NCI-H345 (cell line): ENCODE results near the gene KLHL30.
"Not testable (repeated sequence)": the region's sequence is repeated elsewhere in the genome, so short reads cannot be mapped to it uniquely, and the experiment has no call there.

Experiments
- DNase-seq: peaks from one replicate; lab custom pipeline; 2025; lab: John Stamatoyannopoulos, UW

KLHL30 gene

DNA sequence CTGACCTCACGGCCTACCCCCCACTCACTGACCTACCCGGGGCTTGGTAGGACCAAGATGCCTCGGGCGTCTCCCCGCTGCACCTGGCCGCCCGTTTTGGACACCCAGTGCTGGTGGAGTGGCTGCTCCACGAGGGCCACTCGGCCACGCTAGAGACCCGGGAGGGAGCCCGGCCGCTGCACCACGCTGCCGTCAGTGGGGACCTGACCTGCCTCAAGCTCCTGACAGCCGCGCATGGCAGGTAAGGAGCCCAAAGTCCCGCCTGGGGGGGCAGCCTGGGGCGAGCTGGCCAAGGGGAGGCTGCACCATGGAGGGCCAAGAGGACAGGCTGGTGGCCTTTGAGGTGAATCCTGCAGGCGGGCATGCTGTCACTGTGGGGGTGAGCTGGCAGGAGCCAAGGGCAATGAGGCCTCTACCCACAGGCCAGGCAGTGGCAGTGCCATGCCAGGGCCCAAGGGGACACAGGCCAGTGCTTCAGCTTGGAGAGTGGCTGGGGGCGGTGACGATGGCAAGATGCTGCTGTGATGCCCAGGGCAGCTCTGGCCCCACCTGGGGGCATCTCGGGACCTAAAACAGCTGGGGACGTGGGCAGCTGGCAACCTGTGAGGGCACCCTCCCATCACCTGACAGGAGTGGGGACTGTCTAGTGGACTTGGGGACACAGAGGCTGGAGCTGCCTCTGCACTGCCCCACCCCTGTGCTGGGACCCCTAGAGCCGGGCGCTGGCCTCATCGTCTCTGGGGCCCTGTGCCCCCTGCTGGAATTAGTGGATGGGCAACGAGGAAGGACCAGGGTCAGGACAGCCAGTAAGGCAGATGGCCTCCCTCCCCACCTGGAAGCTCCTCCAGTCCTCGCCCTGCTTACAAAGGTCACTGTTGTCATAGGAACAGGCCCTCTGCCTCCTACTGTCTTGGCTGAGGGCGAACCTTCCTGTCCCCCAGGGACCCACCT lies 36.3 kb upstream of the KLHL30 start:
- no peak for DNase-seq

DNA sequence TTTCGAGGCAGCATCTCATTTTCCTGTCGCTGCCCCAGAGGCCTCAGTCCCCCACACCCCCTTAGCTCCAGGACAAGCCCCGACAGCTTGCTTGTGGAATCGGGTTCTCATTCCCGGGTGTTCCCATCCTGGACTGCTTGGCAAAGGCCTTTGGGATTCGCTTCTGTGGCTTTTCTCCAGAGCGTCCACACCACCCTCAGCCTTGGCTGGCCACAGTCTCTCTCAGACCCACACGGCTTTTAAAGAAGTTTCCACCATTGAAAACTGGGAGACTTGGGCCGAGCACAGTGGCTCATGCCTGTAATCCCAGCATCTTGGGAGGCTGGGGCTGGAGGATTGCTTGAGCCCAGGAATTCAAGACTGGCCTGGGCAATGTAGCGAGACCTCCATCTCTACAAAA lies 35.6 kb upstream of the KLHL30 start:
- DNase-seq: no peak

DNA sequence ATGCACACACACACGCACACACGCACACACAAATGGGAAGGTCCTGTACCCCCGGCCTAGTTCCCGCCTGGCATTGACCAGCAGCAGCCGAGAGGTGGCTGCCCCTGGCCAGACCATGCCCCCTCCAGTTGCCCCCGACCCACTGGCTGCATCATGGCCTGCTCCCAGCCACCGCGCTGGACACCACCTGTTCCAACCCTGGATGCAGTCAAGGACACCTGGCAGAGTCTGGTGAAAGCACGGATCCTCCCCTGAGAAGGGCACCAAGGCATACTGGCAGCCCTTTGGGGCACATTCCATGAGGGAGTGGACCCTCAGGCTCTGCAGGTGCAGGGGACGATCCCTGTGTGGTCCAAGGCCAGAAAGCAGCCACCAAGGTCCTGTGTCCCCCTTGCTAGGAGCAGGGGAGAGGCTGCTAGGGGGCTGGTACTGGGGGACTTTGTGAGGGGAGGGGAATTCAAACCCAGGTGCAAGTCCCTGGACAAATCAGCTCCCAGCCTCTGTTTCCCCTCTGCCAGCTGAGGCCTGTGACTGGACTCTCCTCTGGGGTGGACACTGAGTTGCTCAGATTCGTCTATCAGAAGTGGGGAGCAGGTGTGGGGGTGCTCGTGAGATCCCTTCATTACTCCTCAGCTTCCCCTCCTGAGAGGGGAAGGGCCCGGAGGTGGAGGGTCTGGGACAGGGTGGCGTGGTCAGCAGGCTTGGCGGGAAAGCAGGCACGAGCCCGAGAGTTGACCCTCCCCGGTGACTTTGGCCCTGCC lies 34.8 kb upstream of the KLHL30 start:
- no peak for DNase-seq

DNA sequence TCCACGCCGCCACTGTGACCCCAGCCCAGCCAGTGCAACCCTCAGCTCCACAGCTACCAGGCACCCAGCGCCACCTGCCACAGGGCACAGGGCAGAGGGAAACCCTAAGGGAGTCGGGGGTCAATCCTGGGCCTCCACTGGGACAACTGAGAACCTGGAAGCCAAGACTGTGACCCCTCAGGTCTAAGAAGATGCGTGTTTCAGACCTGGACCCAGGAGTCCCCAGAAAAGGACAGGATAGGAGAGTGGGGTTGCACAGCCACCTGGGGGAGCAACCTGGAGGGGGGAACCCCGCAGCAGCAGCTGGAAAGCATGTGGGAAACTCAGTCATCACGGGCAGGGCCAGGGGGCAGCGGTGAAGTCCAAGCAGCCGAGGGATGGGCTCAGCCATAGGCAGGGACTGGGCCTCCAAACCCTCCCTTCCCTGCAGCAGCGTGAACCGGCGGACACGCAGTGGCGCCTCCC lies 34.2 kb upstream of the KLHL30 start:
- DNase-seq: no peak

DNA sequence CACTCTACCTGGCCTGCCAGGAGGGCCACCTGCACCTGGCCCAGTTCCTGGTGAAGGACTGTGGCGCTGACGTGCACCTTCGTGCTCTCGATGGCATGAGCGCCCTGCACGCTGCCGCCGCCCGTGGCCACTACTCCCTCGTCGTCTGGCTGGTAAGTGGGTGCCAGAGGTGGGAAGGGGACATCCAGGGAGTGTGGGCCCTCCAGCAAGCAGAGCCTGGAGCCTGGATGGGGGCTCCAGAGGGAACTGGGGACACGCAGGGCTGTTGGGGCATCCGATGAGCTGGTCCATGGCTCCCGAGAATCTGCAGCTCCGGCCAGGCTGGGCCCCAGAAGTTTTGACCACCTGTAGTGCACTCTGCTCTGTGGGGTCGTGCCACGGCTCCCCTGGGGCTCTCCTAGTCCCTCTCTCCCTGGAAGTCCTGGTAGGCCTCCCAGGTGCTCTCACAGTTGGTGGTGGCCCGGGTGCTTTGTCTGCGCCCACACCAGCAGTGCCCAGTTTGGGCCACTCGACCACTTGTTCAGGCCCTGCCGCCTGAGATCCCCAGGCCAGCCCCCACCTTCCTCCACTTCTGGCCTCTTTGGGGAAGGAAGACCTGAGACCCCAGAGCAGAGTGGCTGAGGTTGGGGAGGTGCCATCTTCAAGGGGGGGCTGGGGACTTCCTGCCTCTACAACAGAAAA lies 33.6 kb upstream of the KLHL30 start:
- DNase-seq: no peak

DNA sequence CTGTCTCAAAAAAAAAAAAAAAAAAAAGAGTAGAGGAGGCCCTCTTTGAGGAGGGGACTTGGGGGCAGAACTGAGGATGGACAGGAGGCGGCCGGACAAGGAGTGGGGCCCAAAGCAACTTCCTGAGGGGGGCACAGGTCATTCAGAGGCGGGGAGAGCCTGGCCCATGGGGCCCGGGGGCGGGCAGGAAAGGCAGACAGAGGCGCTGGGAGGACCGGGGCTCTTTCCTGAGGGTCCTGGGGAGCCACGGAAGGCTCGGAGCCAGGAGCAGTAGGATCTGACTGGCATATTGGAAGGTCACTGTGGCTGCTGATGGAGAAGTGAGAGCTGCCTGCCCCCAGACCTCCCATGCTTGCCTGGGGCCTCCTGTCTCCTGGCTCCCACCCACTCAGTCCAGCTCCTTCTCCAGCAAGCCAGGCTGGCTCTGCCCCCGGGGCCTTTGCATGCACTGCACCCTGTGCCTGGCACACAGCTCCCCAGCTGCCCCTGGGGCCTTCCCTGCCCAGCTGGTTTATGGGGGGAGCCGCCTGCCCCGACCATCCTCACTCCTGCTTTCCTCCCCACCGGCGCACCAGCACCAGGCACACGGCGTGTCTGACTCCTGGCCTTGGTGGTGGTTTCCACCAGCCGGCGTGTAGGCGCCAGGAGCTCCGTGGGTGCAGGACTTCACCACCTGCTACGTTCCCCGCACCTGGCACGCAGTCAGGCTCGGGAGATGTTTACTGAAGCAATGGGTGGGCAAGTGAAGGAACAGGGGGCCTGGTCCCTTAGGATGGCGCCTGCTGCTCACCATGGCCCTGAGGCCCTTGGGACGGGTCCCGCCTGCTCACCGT lies 32.7 kb upstream of the KLHL30 start:
- DNase-seq: no peak

DNA sequence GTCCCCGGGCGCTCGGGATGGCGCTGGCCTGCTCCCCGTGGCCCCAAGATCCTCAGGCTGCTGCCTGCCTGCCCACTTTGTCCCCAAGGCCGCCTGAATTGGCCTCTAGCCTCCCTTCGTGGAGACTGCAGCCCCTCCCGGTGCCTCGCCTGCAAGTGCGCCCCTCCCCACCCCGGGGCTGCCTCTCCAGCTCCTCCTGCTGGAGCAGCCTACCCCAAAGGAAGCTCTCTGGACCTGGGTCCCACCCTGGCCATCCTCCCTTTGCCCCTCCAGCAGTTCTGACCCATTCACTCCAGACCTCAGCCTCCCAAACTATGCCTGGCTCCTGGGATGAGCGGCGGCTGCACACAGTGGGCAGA lies 32.1 kb upstream of the KLHL30 start:
- no peak for DNase-seq

DNA sequence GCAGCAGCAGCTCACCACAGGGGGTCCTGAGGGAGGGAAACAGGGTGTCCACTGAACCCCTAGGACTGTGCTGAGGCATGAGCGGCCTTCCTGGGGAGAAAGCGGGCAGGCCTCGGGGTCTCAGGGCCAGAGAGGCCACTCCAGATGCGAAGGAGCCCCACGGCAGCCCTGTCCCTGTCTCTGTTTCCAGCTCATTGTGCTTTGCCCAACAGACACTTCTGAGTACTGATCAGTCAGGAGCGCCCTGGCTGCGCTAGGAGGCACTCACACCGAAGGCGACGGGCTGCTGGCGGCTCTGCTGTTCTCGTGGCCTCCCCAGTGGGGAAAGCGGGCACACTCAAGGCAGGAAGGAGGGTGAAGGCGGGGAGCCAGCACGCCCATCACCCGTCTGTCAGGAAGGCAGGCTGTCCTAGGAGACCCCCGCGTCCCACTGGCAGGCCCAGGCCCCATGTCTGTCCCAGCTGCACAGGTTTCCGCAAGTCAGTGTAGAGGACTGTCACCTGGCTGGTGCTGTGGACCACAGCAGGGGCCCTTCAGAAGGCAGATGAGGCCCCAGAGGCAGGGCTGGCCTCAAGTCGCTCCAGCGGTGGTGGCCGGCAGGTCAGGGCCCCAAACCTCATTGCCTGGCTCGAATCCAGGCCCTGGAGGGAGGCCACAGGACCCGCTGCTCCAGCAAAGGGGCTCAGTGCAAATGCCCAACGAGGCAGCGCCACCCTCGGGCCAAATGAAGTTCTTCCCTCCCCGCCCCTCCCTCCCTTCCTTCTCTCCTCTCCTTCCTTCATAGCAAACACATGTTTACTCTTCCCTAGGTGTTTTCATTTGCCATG lies 31.6 kb upstream of the KLHL30 start:
- no peak for DNase-seq

DNA sequence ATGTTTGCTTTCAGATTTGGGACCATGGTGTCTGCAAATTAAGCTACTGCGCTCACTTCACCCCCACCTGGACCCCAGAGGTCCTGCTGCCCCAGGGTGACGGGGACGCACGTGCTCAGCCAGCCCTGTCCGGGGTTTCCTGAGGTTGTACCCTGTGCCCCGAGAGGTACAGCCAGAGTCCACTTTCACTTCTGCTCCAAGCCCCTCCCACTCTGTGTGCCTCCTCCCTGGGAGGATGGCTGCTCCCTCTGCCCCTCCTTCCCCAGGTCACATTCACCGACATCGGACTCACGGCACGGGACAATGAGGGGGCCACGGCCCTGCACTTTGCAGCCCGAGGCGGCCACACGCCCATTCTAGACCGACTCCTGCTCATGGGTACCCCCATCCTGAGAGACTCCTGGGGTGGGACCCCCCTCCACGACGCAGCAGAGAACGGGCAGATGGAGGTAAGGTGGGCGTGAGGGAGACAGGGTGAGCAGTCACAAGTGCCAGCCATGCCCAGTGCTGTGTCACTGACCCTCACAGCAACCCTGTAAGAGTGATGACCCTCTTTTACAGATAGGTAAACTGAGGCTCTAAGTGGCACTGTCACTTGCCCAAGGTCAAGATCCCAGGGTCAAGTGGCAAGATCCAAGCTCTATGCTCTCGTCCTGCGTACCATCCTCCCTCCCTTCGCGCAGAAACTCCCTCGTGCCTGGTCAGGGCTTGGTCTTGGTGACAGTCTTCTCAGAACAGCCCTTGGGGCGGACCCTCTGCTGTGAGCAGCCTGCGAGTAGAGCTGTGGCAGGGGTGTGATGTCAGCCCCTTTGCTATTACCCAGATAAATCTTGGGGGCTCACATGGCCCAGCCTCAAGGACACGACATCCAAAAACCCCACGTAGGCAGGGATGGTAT lies 30.7 kb upstream of the KLHL30 start:
- no peak for DNase-seq

DNA sequence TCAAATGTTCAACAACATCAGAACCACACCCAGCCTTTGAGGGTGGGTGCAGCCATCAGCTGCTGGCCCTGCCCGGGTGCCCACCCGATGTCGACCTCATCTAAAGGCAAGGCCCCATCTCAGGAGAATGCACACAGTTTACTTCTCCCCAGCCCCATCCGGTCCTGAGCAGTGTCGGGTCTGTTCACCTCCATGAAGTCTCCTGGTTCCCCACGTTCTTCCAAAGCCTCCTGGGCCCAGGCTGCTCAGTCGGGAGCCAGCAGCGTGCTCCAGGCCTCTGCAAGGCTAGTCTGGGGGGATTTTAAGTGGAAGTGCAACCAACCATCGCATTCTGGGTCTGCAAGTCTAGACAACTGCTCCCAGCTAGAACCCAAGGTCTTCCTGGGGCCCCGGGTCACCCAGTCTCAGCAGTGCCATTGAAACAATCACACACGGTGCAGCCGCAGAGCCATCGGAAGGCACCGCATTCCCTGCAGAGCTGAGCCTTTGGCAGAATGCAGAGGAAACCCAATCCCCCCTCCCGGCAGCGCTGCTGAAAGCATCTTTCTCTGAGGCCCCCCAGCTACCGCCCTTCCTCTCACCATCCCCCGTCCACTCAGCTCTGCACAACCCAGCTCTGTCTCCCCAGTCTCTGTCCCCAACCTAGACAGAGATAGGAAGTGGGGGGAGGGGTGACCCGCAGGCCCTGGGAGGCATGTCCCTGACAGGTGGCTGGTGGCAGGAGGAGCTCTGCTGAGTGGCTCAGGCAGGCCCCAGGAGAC lies 29.9 kb upstream of the KLHL30 start:
- peak; percentile 35 for DNase-seq

DNA sequence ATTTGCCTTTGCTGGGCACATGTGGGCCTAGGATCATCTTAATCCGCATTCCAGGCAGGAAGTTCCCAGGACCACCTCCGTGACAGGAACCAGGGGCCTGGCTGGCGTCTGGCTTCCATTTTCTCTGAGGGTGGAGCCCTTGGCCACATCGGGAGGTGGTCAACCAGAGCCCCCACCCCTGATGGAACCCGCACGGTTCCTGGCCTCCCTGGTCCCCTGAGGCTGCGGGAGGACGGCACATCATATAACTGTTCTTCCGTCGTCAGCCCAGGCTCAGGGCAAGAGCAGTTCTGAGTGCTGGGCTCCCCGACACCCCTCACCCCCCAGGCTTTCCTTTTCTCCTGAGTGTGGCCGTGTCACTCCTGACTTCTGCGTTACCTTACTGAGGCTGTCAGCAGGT lies 24.9 kb upstream of the KLHL30 start:
- DNase-seq: no peak

DNA sequence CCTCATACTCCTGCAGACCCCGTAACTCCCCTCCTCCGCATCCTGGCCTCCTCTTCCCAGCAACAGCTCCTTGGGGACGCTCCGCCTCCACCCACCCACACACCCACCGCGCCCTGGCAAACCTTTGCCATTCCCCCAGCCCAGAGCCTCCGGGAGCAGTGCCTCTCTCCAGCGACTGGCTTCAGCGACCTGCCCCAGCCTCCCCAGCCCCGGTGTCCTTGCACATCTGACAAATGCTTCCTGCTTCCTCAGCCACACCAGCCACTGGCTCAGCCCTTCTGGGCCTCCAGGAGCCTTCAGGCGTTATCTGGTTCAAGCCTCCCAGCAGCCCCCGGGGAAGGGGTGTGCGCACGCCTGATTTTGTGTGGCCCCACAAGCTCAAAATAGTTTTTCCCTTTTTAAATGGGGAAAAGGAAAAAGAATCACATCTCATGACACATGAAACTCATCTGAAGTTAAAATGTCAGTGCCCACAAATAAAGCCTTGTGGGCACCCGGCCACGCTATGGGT lies 24.1 kb upstream of the KLHL30 start:
- no peak for DNase-seq

DNA sequence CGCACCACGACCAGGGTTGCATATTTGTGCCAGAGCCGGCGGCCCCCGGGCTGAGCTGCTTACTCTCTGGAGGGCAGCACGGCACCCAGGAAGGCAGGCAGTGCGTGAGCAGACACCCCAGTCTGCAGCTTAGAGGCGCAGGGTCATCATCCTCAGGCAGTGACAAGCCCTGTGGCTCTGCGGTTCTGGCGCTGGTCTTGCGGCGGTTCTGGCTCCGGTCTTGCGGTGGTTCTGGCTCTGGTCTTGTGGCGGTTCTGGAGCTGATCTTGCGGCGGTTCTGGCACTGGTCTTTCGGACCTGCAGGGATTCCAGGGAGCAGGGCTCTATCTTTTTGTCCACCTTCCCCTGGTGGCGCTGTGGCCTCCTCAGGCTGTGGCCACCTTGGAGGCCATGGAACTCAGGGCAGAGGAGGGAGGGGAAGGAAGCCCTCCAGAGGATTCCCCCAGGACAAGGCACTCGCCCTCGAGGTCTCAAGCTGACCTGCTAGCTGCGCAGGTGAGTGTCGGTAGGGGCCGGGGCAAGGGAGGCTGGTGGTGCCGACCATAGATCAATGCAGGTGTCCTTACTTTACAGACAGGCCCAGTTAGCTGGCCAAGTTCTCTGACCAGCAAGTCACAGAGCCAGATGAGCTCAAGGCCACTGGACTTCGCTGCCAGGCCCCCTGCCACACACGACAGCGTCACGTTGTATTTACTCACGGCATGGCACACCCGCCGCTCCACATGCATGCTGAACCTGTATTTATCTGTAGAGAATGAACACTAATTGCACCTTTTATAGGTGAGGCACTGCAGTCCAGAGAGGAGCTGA lies 23.4 kb upstream of the KLHL30 start:
- no peak for DNase-seq

DNA sequence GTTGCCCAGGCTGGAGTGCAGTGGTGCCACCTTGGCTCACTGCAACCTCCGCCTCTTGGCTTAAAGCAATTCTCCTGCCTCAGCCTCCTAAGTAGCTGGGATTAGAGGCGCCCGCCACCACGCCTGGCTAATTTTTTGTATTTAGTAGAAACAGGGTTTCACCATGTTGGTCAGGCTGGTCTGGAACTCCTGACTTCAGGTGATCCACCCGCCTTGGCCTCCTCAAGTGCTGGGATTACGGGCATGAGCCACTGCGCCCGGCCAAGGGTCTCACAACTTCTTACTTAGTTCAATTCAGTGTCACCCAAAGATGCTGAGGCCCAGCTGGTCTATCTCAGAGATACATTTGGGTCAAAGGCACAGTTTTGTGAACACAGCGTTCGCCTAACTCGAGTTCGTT lies 22.8 kb upstream of the KLHL30 start:
- DNase-seq: not testable (repeated sequence)

DNA sequence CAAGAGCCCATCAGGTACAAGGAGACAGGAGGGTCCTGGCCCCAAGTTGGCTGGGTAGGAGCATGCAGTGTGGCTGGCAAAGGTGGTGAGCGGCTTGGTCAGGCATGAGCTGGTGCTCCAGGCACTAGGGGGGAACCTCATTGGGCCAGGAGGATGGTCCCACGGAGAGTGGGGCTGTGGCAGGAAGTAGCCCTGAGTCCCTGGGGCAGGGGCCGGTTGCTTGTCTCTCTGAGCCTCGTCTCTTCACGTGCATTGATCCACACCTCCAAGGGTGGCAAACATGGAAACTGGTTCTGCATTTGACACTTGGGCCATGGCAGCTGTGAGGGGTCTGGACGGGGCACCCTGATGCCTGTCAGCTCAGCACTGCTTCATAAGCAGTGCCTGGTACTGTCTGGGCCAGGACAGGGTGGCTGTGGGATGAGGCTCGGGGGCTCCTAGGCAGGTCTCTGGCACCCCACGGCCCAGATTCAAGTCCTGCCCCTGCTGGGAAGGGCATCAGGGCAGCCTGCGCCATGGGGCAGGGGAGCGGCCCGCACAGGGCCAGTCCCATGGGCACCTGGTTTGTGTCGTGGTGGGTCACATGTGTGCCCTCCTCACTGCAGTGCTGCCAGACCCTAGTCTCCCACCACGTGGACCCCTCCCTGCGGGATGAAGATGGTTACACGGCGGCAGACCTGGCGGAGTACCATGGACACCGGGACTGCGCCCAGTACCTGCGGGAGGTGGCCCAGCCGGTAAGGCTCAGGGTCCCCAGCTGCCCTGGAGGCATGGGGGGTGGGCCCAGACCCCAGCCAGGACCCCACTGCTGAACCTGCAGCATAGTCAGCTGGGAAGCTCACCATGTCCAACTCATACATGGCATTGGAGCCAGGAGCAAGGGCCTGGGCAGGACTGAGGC lies 21.9 kb upstream of the KLHL30 start:
- no peak for DNase-seq

DNA sequence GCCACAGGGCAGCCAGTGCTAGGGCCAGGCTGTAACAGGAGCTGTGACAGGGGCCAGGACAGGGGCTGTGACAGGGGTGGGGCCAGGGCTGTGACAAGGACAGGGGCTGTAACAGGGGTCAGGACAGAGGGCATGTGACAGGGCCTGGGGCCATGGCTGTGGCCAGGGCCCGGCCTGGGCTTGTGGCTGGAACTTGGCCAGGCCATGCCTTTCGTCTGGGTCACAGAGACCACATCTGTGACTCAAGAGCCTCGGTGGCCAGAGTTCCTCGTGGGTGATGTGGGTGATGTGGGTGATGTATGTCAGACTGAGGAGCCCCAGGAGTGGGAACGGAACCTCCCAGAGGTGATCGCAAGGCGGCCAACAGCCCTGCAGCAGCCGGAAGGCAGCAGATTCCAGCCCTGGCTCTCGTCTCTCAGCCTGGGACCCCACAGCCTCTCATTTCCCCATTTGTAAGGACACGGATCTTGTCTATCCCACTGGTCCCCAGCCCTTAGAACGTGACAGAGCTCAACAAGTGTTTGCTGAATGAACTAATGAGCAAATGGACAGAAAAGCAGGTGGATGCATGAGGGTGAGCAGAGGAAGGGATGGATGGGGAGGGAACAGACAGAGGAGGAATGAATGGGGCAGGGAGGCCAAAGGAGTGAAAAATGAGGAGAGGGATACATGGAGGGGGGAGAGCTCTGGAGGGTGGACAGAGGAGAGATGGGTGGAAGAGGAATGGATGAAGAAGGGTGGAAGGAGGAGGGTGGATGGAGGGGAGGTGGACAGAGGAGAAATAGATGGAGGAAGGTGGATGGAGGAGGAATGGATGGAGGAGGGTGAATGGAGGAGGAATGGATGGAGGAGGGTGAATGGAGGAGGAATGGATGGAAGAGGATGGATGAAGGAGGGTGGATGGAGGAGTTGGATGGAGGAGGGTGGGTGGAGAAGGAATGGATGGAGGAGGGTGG lies 21.0 kb upstream of the KLHL30 start:
- no peak for DNase-seq
